SU-DHL-6 (cell line): ENCODE results near the gene CD151.

Experiments
- H2AFZ ChIP-seq: fragments of 200-600 bp; sonication (generic); 2 replicates; pipeline ENCODE4 v1.6.1; 2014; ENCODE audit warnings: low read depth, mild to moderate bottlenecking, moderate library complexity, mixed read lengths, antibody characterized with exemption, low read length; ENCODE audit not compliant: severe bottlenecking
- H3F3A ChIP-seq: fragments of 200-600 bp; shearing (Covaris generic); 2 replicates; pipeline ENCODE4 v1.6.0; 2016; ENCODE audit warnings: antibody characterized with exemption, mild to moderate bottlenecking; ENCODE audit not compliant: insufficient read depth
- H3K27ac ChIP-seq: fragments of 200-600 bp; sonication (generic); 2 replicates; pipeline ENCODE4 v1.5.1; 2016; ENCODE audit warnings: low read depth, mild to moderate bottlenecking, low read length, moderate library complexity, mixed read lengths
- H3K27me3 ChIP-seq: fragments of 200-600 bp; sonication (generic), shearing (Covaris generic); 2 replicates; pipeline ENCODE4 v1.6.0; 2014; ENCODE audit warnings: mild to moderate bottlenecking, low read length
- H3K36me3 ChIP-seq: fragments of 200-600 bp; sonication (generic); 2 replicates; pipeline ENCODE4 v1.6.1; 2014; ENCODE audit warnings: mild to moderate bottlenecking, low read length, mixed read lengths
- H3K4me2 ChIP-seq: fragments of 300-600, 200-600 bp; shearing (Covaris generic), sonication (generic); 2 replicates; pipeline ENCODE4 v1.6.0; 2014; ENCODE audit warnings: low read length, low read depth, mild to moderate bottlenecking; ENCODE audit not compliant: poor library complexity, severe bottlenecking
- H3K4me3 ChIP-seq: fragments of 200-600 bp; sonication (generic); 2 replicates; pipeline ENCODE4 v1.5.1; 2014; ENCODE audit warnings: antibody characterized with exemption, low read length, mild to moderate bottlenecking, mixed read lengths; ENCODE audit not compliant: insufficient read depth, poor library complexity, severe bottlenecking
- H3K79me2 ChIP-seq: fragments of 200-600 bp; sonication (generic); 2 replicates; pipeline ENCODE4 v1.6.1; 2014; ENCODE audit warnings: mild to moderate bottlenecking, low read length, moderate library complexity; ENCODE audit not compliant: insufficient read depth
- H3K9ac ChIP-seq: fragments of 200-600 bp; sonication (generic); 2 replicates; pipeline ENCODE4 v1.7.0; 2014; ENCODE audit warnings: mild to moderate bottlenecking, low read length
- H3K9me2 ChIP-seq: fragments of 200-600 bp; sonication (generic); replicated peaks from 2 replicates; pipeline ENCODE4 v1.6.1; 2014; ENCODE audit warnings: low read length; ENCODE audit not compliant: insufficient read depth
- H3K9me3 ChIP-seq: fragments of 200-600 bp; sonication (generic); 2 replicates; pipeline ENCODE4 v1.6.1; 2014; ENCODE audit warnings: low read length, mixed read lengths; ENCODE audit not compliant: insufficient read depth
- H4K20me1 ChIP-seq: fragments of 200-600 bp; sonication (generic); 2 replicates; pipeline ENCODE4 v1.6.1; 2014; ENCODE audit warnings: low read depth, mild to moderate bottlenecking, antibody characterized with exemption, low read length, moderate library complexity, mixed read lengths
- CTCF ChIP-seq: fragments of 200-600 bp; sonication (generic); IDR thresholded peaks from one replicate; pipeline ENCODE4 v1.5.1; 2017; ENCODE audit warnings: antibody characterized with exemption, mild to moderate bottlenecking, low read length, moderate library complexity; ENCODE audit not compliant: insufficient read depth, poor library complexity, severe bottlenecking
- EZH2phosphoT487 ChIP-seq: fragments of 200-600 bp; sonication (generic), shearing (Covaris generic); conservative IDR thresholded peaks from 2 replicates; pipeline ENCODE4 v1.6.1; 2018; ENCODE audit warnings: mild to moderate bottlenecking, antibody characterized with exemption, low read length, moderate library complexity, mixed read lengths

The CD151 gene

GRCh38 chr11:883527-883926 lies 50.8 kb downstream of the CD151 start:
- no peaks in the 10 kb centered on the region for H3K36me3 ChIP-seq
- TF ChIP-seq EZH2phosphoT487, result no peak
- H3K27me3 ChIP-seq, result no peaks in the 10 kb centered on the region
- H3K9me2 ChIP-seq, result no peaks in the 10 kb centered on the region
- no peak overlapping the region for H2AFZ ChIP-seq
- H3K4me3 ChIP-seq, result no peak overlapping the region
- H3K79me2 ChIP-seq, result no peaks in the 10 kb centered on the region
- no peak overlapping the region for H3K9ac ChIP-seq
- no peaks in the 10 kb centered on the region for H4K20me1 ChIP-seq
- H3F3A ChIP-seq, result no peaks in the 10 kb centered on the region
- H3K27ac ChIP-seq, result no peak overlapping the region
- H3K9me3 ChIP-seq, result no peaks in the 10 kb centered on the region
- no peak overlapping the region for H3K4me2 ChIP-seq

GRCh38 chr11:884578-885070 lies 51.9 kb downstream of the CD151 start:
- Histone ChIP-seq H4K20me1 (no peaks in the 10 kb centered on the region), H3K4me3 (no peak overlapping the region), H3K36me3 (no peaks in the 10 kb centered on the region), H3K9me2 (no peaks in the 10 kb centered on the region), H3F3A (no peaks in the 10 kb centered on the region), H2AFZ (no peak overlapping the region), H3K9me3 (no peaks in the 10 kb centered on the region), H3K4me2 (no peak overlapping the region), H3K27ac (no peak overlapping the region), H3K79me2 (no peaks in the 10 kb centered on the region), H3K9ac (no peak overlapping the region), H3K27me3 (no peaks in the 10 kb centered on the region)
- TF ChIP-seq CTCF (no peak), EZH2phosphoT487 (no peak)

GRCh38 chr11:886568-886967 lies 53.8 kb downstream of the CD151 start:
- TF ChIP-seq CTCF (no peak), EZH2phosphoT487 (no peak)
- Histone ChIP-seq H3K36me3 (no peaks in the 10 kb centered on the region), H3K9me2 (no peaks in the 10 kb centered on the region), H3K9me3 (no peaks in the 10 kb centered on the region), H2AFZ (no peak overlapping the region), H3K4me3 (no peak overlapping the region), H3K79me2 (no peaks in the 10 kb centered on the region), H3K27ac (no peak overlapping the region), H3F3A (no peaks in the 10 kb centered on the region), H4K20me1 (no peaks in the 10 kb centered on the region), H3K27me3 (no peaks in the 10 kb centered on the region), H3K9ac (no peak overlapping the region), H3K4me2 (no peak overlapping the region)

GRCh38 chr11:887589-887988 lies 54.8 kb downstream of the CD151 start:
- H3K4me3 ChIP-seq, result no peak overlapping the region
- no peak for TF ChIP-seq EZH2phosphoT487
- no peak for TF ChIP-seq CTCF
- no peaks in the 10 kb centered on the region for H3K79me2 ChIP-seq
- no peak overlapping the region for H2AFZ ChIP-seq
- H3K9me2 ChIP-seq, result no peaks in the 10 kb centered on the region
- no peak overlapping the region for H3K27ac ChIP-seq
- no peaks in the 10 kb centered on the region for H3K9me3 ChIP-seq
- no peaks in the 10 kb centered on the region for H3F3A ChIP-seq
- H3K4me2 ChIP-seq, result no peak overlapping the region
- no peaks in the 10 kb centered on the region for H3K27me3 ChIP-seq
- no peak overlapping the region for H3K9ac ChIP-seq
- no peaks in the 10 kb centered on the region for H4K20me1 ChIP-seq
- no peaks in the 10 kb centered on the region for H3K36me3 ChIP-seq
